Tongue (tissue), 2 donors: ENCODE results near the gene SLAMF8. TPM values are rescaled to one million over a fixed set of nuclear protein-coding genes. Genes with fewer than 3 reads are reported as not detected.

Experiments
- DNase-seq: peaks from one replicate; pipeline ENCODE4 v3.0.0-alpha.2; 2015
- total RNA-seq: library from RNA; depleted of rRNA; stranded (reverse); fragments of >200 nt; gene quantifications from one replicate; pipeline ENCODE4 v1.2.3, GENCODE V29; 2014

The SLAMF8 gene
- total RNA-seq, 1 donor from 2014 or later: 0.92 TPM

DNA sequence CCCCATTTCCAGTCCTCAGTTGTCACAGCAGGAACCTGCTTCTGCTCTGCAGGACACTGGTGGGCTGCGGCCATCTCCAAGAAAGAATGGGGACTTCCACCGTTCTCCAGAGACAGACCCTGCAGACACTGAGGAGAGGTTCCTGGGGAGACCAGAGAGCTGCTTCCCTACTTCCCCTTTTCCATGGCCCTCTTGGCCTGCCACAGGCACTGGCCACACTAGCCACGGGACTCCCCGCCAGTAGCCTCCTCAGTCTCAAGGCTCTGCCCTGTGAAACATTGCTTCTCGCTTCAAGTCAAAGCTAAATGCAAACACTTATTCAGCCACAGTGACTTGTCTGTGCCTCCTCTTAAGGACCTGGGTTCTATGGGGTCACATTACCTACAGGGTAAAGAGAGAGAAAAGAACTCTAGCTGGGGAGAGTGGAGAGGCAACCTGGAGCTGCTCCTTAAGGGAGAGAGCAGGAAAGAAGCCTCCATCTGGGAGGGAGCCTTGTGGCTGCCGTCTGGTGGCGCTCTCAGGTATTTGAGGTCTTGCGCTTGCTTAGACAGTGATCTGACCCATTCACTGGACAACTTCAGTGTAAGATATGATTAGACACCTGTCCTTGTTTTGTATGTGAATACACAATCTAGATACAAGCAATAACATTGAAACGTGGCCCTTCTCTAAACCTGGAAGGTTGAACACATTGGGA, 5.4 kb upstream of the SLAMF8 start:
- DNase-seq: no peak

DNA sequence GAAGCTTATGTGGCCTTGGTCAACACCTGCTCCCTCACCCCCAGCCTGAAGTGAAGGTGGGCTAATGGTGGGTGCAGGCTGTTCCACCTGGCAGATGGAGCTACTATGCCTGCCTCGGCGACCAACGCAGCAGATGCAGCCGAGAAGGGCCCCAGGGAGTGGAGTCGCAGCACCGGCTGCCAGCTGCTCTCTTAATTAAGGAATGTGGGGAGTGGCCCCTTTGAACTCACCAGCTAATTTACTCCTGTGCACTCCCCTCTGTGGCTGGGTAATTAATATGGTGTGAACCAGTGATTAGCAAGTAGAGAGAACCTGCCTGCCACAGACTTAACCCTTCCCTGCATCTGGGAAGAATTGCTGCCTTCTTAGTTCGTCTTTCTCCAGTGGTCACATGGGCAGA, 3.3 kb upstream of the SLAMF8 start:
- peak; percentile 49 for DNase-seq

GRCh38 chr1:159825564-159825963, 1.1 kb upstream of the SLAMF8 start:
- no peak for DNase-seq

GRCh38 chr1:159827102-159827490, 423 bp downstream of the SLAMF8 start:
- DNase-seq: no peak

GRCh38 chr1:159827549-159827948, 876 bp downstream of the SLAMF8 start:
- no peak for DNase-seq

- DNase-seq: peak; percentile 20
Measured at GRCh38 chr1:159828176-159828575, 1.5 kb downstream of the SLAMF8 start.

- DNase-seq: no peak
Measured at GRCh38 chr1:159828581-159829272, 2.1 kb downstream of the SLAMF8 start.

- DNase-seq: peak; percentile 27
Measured at GRCh38 chr1:159829273-159829634, 2.6 kb downstream of the SLAMF8 start.

GRCh38 chr1:159829822-159830465, 3.3 kb downstream of the SLAMF8 start:
- peak; percentile 78 for DNase-seq

- no peak for DNase-seq
Measured at GRCh38 chr1:159830722-159831121, 4.0 kb downstream of the SLAMF8 start.

DNA sequence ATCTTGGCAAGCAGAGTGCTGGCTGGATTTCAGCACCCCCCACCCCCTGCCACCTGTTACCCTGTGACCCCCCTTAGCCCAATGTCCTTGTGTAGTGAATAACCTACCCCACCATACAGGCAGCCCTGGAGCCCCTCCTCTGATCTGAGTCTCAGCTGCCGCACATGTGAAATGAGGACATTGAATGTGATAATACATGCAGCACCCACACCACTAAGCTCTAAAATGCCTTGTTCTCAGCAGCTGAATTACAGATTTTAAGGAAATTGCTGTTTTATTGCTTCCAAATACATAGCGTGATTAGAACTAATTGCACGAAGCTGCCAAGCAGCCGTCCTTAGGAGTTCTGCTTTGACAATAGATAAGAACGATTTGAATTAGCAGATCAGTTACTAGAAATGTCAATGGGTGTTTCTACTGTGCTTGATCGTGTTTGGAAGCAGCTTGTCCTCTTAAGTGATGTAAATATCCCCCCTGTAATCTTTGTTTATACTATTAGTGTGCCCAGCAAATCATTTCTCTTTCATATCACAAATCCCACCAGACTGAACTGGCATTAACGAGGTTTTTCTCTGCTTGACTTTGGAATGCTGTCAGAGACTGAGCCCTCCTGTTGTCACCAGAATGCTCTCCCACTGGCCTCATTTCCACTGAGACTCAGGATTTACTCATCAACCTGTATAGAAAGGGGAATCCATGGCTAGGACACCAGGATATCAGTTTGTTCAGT, 4.9 kb downstream of the SLAMF8 start:
- peak; percentile 32 for DNase-seq

DNA sequence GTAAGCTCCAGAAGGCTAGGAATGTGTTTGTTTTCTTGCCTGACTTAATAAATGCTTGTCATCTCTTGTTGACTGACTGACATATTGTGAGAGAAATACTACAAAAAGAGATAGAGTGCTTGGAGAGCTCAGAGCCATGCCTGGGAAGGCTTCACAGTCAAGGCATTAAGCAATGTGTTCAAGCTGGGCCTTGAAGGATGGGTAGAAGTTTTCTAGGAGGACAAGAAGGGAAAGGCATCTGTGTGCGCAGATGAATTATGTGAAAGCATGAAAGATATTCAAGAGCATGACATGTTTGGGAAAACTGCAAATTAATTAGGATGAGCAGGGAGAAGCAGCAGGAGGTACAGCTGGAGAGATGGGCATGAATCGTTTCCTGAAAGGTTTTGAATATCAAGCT, 5.6 kb downstream of the SLAMF8 start:
- no peak for DNase-seq

GRCh38 chr1:159835356-159835755, 8.7 kb downstream of the SLAMF8 start:
- DNase-seq: no peak

DNA sequence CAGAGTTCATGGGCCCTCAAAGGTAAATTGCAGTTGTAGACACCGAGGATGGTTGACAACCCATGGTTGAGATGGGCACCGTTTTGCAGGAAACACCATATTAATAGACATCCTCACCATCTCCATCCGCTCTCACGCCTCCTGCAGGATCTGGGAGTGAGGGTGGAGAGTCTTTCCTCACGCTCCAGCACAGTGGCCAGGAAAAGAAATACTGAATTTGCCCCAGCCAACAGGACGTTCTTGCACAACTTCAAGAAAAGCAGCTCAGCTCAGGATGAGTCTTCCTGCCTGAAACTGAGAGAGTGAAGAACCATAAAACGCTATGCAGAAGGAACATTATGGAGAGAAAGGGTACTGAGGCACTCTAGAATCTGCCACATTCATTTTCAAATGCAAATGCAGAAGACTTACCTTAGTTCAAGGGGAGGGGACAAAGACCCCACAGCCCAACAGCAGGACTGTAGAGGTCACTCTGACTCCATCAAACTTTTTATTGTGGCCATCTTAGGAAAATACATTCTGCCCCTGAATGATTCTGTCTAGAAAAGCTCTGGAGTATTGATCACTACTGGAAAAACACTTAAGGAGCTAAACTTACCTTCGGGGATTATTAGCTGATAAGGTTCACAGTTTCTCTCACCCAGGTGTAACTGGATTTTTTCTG, 9.3 kb downstream of the SLAMF8 start:
- DNase-seq: no peak

GRCh38 chr1:159838715-159839114, 12.0 kb downstream of the SLAMF8 start:
- no peak for DNase-seq

DNA sequence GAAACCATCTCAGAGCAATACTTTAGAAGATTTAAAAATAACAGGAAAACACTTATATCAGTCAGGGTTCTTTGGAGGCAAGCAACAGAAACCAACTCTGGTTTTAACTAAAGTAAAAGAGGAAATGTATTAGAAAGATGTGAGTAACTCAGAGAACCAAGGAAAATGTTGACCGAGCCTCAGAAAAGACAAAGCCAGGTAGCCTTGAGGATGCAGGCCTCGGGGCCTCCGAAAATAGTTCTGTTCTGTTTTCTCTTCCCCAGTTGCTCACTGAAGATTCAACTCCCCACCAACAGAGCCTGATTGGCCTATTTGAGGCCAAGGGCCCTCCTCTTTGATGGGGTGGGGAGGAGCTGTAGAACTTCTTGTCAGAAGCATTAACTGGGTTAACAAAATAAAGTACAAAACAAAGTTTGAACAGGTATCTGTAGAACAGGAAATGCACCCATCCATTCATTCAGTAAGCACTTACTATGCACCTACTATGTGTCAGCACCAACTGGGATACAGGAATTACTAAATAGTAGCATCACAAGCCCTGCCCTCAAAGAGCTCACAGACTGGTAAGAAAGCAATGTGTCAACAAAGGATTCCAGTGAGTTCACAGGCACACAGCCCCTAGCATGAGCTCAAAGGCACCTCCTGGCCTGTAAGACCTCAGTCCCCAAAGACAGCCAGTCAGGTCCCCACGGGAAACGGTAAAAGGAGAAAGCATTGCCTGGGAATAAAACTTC, 12.6 kb downstream of the SLAMF8 start:
- DNase-seq: no peak

DNA sequence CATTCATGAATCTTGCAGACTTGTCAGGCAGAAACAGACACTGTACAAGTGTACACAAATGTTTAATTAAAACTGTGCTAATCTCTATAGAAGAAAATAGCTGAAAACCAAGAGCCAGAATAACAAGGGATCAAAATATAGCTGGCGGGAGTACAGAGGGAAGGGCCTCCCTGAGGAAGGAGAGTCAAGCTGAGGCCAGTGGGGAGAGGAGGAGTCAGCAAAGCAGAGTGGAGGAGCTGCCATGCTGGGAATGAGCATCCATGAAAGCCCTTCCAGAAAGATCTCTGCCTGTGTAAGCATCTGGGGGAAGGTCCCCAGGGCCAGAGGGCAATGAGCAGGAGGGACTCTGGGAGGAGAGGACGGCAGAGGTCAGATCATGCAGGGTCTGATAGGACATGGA, 15.1 kb downstream of the SLAMF8 start:
- peak; percentile 37 for DNase-seq

DNA sequence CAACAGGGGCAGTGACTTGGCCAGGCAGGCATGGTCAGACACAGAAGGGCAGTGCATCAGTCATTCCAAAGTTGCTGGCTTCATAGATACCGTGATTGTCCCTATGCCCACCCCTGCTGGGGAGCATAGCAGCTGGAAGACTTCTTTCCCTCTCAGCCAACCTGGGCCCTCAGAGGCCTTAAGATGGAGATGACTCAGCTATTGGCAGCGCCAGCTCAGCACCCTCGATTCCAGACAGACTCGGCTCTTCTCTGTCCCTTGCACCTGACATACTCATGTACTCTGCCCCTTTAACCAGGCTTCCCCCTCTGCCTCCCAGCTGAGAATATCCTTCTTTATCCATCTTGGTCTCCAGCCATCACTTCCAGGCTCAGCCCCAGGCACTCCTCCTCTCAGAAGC, 16.8 kb downstream of the SLAMF8 start:
- DNase-seq: no peak

- peak; percentile 59 for DNase-seq
Measured at GRCh38 chr1:159845751-159846629, 19.3 kb downstream of the SLAMF8 start.

- no peak for DNase-seq
Measured at GRCh38 chr1:159847231-159847630, 20.6 kb downstream of the SLAMF8 start.

DNA sequence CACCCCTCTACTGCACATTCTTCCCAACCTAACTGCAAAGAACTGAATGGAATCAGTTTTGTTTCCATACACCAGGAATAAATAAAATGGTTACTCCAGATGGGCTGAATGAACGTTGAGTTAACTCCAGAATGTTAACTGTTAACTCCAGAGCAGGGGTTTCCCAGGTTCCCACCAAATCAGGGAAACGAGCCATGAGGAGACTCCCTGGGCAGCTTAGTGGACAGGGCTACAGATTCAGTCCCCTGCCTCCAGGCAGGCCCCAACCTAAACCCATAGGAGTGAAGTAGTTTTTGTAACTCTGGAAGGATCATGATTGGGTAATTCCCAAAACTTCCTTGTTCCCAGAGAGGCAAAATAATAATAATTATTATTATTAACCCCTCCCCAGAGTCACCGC, 21.7 kb downstream of the SLAMF8 start:
- no peak for DNase-seq
